Glomerular visceral epithelial cell (primary cell): ENCODE data around the gene NRCAM.
A peak's percentile ranks its signal among the peaks of the same experiment; 100 is the strongest.
"Not testable (repeated sequence)": the region's sequence is repeated elsewhere in the genome, so short reads cannot be mapped to it uniquely, and the experiment has no call there.

Source experiments
- DNase-seq: peaks from one replicate; pipeline ENCODE4 v3.0.0-alpha.2; 2016; ENCODE audit errors: extremely low spot score

The NRCAM gene

DNA sequence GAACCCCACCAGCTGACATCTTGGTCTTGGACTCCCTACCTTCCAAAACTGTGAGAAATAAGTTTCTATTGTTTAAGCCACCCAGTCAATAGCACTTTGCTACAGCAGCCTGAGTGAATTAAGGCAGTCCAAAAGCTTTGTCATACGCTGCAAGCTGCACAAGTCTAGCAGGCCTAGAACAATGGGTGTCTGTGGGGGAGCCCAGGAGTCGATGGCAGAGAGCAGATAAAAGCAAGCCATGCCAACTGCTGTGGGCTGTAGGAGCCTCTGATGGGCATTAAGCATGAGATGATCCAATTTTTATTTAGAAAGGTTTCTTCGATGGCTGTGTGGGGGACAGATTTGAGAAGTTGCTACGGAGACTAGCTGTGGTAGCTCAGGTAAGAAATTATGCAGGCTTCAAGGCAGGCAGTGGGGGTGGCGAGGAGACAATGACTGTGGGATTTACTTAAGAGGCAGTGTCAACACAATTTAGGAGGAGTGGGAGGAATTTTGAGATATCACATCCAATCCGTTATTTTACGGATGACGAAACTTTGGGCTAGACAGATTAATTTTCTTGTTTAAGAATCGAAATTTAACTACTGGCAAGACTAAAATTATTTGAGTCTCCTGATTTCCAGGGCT, 110.4 kb downstream of the NRCAM start:
- no peak for DNase-seq

DNA sequence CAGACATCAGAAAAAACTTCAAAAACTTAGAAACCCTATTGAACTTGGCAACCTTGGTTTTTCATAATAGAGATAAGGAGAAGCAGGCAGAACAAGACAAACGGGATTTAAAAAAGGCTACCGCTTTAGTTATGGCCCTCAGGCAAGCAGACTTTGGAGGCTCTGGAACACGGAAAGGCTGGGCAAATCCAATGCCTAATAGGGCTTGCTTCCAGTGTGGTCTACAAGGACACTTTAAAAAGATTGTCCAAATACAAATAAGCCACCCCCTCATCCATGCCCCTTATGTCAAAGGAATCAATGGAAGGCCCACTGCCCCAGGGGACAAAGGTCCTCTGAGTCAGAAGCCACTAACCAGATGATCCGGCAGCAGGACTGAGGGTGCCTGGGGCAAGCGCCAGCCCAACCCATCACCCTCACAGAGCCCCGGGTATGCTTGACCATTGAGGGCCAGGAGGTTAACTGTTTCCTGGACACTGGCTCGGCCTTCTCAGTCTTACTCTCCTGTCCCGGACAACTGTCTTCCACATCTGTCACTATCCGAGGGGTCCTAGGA, 115.3 kb downstream of the NRCAM start:
- no peak for DNase-seq

- not testable (repeated sequence) for DNase-seq
Observed at GRCh38 chr7:108340406-108340805, 115.8 kb downstream of the NRCAM start.

DNA sequence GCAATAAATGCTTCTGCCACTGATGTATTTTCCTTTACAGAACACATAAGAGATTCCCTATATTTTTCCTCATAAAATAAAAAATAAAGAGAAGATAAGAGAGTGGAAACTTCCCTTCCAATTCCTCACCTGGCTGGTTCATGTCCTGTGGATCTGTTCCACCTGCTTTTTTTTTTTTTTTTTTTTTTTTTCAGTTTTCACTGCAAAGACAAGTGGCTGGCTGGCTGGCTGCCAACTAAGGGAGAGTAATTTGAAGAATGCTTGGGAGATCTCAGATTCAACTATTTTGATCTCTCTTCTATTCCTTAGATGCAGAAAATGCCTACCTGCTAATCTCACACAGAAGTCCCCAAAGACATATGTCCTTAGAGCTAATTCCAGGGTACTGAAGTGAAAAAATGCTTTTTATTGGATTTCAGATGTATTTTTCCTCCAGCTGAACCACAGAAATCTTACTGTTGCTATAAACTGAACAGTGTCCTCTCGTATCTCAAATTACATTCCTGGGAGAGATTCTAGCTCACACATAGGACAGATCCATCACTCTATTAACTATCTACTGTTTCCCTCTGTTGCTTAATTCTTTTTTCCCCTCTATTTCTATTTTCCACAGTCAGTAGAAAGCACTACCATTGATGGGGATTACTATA, 120.8 kb downstream of the NRCAM start:
- DNase-seq = peak; percentile 24

DNA sequence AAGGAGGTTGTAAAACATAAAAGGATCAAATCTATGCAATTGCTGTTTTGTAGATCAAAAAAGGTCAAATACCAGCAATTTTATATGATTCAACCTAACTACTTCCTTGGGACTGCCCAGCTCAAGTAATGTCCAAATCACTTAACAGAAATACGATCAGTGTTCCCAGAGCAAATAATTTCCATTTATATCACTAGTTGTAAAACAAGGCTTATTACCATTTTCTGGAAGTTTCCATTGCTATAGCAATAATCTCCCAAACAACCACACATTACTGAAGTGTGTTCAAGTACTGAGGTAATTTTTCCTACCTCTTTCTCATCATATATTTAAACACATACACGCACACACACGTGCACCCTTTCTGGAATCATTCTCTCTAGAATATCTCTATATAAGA, 123.3 kb downstream of the NRCAM start:
- no peak for DNase-seq

GRCh38 chr7:108331971-108332370, 124.3 kb downstream of the NRCAM start:
- DNase-seq = no peak

GRCh38 chr7:108330227-108330626, 126.0 kb downstream of the NRCAM start:
- DNase-seq = no peak

GRCh38 chr7:108329514-108329913, 126.7 kb downstream of the NRCAM start:
- no peak for DNase-seq

DNA sequence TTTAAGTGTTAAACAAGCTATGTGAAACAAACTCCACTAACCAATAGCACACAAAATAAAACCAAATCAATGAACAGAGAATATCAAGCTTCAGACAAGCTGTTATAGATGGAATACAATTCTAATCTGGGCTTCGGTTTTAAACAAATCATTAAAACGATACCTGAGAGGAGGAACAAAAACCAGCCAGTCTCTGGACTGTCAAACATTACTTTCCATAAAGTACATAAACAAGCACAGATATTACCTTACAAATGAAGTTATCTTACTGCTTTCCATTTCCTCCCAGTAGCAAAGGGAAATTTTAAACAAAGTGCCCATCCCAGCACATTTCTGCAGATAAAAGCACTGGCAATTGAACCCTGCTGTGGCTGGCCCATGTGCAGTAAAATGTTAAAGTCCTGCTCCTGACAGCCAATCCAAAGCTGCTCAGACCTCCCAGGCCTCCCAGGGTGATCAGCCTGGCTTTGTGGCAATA, 128.0 kb downstream of the NRCAM start:
- no peak for DNase-seq

- no peak for DNase-seq
Observed at GRCh38 chr7:108327353-108327752, 128.9 kb downstream of the NRCAM start.

GRCh38 chr7:108326938-108327337, 129.3 kb downstream of the NRCAM start:
- no peak for DNase-seq

- no peak for DNase-seq
Observed at GRCh38 chr7:108324053-108325038, 131.9 kb downstream of the NRCAM start.

- no peak for DNase-seq
Observed at GRCh38 chr7:108322925-108323832, 133.1 kb downstream of the NRCAM start.

DNA sequence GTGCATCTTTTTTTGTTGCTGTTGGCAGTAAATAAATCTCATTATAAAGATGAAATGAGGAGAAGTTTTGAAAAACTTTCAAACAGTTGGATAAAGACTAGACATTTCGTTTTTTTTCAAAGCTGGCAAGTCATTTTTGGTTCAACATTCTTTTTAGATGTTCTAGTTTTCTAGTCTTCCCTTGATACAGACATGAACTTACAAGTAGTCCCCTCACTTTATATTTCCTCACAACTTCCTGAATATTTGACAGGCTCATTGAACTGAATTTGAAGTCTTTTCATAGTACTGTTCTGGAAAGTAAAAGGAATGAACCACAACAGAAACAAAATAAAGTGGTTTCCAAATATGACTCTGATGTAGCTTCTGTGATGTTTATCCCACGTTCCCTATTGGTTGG, 134.2 kb downstream of the NRCAM start:
- DNase-seq = no peak

- no peak for DNase-seq
Observed at GRCh38 chr7:108321359-108321758, 134.9 kb downstream of the NRCAM start.

GRCh38 chr7:108316708-108317107, 139.5 kb downstream of the NRCAM start:
- no peak for DNase-seq

DNA sequence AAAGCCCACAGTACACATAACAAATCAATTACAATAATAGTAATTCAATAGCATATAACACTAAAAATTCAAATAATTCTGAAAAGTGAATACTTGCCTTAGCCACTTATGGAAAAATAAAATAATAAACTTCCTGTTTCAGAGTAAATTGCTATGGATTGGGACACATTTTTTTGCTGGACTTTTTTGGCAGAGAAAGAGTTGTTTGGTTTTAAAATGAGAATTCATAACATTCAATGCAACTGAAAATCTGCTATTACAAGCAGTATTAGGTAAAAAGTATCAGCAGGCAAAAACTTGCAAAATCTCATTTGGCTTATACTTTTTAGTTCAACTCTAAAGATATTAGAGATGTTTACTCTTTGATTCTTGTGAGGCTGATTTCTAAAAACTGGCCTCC, 141.7 kb downstream of the NRCAM start:
- DNase-seq = no peak

DNA sequence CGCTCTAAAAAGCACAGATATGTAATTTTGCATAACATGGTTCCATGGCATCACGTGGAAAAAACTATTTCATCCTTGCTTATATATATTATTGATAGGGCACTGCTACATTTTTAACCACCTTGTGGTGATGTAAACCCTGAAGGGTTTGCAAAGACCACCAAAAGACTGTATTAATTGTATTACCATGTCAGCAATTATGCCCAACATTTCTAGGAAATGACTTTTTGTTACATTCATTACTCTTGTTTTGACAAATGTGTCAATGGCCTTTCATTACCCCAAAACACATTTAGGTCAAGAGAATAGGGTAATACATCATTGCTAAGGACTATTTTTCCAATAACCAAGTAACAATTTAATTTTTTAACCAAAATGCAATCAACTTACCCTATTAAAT, 142.2 kb downstream of the NRCAM start:
- no peak for DNase-seq

DNA sequence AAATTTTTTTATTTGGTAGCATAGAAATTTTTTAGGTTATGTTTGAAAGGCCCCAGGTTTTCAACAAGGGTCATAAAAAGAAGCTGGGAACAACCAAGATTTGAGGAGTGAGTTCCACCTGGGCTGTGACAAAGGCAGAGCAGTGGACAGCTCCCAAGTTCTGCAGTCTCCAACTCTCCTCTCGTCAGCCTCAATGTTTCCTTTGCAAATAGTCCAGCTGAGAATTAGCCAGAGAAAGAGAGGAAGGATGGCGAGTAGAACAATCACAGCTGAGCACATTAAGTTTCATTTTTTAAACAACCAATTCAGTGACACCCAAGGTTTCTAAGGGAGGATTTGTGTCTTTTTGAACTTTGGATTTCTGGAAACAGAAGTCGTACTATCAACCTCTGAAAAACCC, 143.2 kb downstream of the NRCAM start:
- DNase-seq = no peak

DNA sequence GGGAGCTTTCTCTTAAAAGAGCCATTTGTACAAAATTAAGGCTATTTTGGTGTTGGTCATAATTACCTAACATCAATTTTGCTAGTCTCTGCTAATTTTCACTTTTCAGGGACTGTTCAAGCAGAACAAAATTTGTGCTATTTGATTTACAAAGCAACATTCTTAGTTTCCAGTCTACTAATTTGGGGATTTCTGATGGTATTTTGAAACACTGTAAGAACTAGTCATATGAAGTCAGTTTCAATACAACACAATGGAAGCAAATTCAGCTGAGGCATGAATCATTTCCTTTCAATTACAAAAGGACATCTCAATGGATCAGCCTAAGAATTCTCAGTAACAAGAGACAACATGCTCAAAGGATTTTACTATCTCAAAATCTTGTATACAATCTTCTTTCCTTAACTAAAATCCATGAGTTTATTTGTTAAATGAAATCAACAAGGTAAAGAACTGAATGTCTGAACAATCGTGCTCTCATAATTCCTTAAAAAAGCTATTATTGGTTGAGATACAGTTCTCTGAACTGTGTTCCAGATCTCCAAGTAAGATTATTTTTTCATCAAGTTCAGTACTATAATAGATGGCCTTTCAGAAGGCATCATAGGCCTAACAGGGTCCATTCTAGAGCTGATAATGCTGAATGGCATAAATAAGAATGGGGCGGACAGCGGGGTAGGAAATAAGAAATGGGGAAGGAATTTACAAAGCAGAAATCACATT, 144.6 kb downstream of the NRCAM start:
- DNase-seq = peak; percentile 9
